Stimulated activated CD4-positive, alpha-beta T cell treated with anti-CD3 and anti-CD28 coated beads, Interleukin-12 subunit alpha, Interleukin-12 subunit beta, amount 100 ng/mL, for 48 hours (primary cell): Measurements from ENCODE around the gene COL13A1.

Source experiments
- DNase-seq, 3 donors: peaks; one replicate each; pipeline ENCODE4 v3.0.0-alpha.2; 2020; ENCODE audit warnings: low read depth in 2 of 3, low spot score in 1 of 3

COL13A1 gene

DNA sequence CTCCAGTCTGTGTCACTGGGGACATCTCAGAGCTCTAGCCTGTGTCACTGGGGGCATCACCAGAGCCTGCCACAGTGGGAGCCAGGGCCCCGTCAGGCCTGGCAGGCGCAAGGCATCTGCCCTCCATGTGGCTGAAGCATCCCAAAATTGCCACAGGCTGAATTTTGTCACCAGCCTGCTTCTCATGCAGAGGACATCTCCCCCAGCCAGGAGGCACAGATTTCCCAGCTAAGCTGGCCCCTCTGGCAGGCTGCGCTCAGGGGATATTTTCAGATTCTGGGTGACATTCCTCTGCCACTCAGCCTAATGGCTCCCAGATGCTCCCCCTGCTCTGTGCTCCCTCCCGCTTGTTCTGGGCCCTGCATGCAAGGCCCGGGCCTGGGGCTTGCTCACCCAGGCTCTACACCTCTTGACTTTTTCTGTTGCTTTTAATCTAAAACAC lies 64.6 kb downstream of the COL13A1 start:
- DNase-seq: no peak

DNA sequence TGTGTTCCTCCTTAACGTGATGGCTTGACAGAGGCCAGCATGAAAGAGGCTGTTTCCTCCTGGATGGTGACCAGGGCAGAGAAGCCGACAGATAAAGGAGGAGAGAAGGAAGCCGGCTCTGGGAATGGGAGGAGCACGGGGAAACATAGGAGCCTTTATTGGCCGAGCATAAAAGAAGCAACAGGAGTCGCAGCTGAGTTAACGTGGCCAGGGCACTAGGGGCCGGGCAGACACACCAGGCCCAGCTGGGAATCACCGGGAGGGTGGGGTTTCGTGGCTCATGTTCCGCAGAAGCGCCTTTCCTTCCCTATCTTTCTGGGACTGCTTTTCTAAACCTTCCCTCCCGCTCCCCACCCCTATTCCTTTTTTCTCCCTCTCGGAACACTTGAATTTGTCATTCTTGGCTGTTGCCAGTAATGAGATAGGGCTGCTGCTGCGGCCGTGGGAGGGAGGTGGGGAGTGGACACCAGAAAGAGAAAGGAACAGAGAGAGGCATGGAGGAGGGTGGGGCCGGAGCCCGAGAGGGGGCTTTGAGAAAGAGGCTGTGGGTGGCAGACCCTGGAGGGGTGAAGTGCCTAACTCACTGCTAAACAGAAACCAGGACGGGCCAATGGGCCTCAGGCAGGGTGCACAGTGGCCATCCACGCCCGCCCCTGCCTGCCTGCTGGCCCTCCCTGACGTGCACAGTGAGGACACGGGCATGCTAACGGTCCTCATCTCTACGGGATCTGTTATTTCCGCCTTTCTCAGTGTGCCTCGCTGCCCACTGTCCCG lies 65.2 kb downstream of the COL13A1 start:
- no peak for DNase-seq

DNA sequence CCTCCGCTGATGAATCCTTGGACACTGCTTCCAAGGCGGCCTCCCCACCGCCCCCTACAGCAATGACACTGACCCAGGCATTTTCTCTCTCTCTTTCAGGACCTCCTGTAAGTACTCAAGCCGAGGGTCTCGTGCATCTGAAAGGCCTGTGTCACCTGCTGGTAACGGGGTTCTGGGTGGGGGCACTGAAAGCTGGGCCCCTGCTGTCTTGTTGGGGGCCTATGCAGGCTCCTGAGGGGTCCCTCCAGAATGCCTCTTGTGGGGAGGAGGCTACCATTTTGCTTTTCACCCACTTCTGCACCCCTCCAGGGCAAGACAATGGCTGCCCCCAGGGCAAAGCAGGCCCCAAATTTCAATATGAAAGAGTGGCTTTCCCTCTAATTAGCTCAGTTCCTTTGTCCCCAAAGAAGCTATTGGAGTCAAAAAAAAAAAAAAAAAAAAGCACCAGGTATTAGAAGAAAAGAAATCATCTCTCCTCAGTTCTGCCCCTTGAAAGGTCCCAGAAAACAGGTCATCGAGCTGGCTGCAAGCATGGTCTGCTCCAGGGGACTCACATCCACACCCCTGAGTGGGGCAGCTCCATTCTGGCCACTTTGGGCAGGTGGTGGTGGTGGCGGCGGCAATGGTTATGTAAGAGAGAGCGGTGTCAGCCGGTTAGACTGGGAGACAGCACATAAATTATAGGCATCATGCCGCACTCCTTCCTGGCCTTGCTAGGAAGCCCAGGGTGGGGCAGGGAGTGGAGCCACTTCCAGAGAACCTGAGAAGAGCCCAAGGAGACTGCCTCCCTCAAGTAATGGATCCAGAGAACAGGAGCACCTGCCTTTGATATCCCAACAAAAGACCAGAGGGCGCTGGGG lies 66.2 kb downstream of the COL13A1 start:
- DNase-seq: no peak

DNA sequence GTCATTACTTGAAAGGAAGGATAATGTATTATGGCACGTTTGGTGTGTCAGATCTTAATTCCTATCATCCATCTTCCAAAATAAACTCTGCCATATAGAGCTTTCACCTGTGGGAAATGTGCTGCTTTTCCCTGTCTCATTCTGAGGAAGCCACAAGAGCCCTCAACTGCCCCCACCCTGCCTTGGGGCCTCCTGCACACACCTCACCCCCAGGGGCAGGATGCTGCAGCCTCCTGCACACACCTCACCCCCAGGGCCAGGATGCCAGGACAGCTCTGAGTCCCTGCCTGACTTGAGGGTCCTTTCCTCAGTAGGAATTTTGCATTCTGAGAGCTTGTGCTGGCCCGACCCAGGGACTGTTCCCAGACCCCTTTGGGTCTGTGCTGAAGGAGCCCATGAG lies 67.1 kb downstream of the COL13A1 start:
- DNase-seq: no peak

DNA sequence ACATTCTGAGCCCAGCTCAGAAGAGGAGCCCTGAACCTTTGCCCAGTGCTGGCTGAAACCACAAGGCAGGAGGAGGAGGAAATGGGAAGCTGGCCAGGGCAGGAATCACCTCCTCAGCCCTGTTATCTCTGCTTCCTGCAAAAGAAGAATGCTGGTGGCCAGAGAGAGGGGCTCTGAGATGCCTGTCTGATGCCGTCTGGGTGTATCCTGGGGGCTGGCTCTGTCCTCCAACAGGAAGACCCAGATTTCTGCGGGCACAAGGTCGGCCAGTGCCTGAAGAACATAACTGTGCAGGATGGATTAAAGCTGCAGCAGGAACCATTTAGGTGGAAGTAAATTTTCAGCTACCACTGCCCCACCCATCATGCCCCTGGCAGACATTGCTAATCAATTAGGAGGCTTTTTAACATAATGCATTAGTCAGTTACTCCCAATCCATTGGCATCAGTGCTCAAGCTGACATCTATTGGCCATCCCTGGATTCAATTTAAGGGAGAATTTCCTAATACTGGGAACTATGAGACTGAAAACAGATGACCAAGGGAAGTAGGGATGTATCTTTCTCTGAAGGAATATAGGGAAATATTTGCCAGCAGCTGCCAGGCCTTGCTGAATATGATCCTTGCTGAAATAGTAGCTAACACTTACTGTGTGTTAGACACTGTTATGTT lies 67.7 kb downstream of the COL13A1 start:
- no peak for DNase-seq

DNA sequence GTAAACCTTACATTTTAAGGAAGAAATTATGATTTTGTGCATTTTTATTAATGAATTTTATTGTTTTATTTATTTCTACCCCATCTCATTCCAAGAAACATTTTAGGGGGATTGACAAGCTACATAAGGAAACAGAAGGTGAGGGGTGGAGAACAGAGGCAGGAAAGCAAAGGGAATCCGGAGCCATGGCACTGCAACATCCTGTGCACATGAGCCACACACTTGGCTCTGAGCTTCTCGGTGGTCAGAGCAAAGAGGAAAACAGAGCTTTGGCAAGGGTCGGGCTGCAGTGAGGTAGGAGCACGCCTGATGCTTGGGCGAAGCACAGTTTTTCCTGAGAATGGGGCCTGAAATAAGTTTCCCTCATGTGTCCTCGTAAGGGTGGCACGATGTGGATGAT lies 68.9 kb downstream of the COL13A1 start:
- no peak for DNase-seq

DNA sequence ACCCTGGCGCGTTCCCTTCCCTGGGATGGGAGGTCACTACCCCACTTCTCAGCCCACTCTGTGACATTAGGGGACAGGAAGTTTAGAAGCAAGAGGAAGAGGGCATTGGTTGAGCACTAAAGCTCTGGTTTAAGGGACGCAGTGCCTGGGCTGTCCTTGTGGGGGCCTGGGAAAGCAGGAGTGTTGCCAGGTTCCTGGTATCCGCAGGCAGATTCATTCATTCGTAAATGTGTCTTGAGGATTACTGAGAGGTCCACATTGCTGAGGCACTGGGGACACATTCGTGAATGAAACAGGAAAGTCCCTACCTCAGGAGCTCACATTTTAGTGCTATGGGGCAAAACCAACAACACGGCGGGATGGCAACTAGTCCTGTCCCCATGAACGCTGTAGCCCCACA lies 69.4 kb downstream of the COL13A1 start:
- DNase-seq: no peak

DNA sequence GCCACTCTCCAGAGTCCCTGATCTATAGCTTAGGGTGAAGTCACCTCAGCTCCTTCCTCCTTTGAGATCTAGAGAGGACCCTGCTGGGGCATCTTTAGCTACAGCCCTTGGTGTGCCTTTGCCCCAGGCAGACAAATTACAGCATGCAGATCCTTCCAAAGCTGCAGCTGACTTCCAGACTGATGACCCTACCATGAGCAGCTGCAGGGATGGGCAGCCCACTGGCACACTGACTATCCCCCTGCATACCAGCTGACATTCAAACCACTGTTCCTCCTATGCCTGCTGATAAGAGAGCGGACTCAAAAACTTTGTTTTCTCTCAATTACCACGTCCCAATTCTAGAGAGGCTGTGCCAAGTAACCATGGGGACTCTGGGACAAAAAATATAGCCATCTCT lies 70.6 kb downstream of the COL13A1 start:
- no peak for DNase-seq

DNA sequence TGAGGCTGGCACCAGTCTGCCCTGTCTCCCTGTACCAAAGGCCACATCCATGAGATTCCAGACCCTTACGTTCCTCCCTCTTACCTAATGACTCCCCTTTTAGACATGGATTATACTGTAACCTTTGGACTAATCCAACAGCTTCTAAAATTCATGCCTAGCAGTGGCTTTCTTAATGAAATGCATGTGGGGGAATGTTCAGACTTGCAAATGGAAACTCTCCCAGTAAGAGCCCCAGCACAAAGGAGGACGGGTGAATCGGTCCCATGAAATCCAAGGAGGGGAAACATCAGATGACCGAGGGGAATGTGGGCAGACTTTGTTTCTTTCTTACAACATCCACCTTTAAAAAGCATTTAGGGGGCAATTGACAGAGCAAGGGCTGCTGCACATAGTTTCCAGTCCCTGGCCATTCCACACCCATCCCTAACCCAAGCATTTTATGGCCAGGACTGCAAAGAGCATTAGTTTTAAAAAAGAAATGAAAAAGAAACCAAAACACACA lies 71.5 kb downstream of the COL13A1 start:
- DNase-seq: no peak

DNA sequence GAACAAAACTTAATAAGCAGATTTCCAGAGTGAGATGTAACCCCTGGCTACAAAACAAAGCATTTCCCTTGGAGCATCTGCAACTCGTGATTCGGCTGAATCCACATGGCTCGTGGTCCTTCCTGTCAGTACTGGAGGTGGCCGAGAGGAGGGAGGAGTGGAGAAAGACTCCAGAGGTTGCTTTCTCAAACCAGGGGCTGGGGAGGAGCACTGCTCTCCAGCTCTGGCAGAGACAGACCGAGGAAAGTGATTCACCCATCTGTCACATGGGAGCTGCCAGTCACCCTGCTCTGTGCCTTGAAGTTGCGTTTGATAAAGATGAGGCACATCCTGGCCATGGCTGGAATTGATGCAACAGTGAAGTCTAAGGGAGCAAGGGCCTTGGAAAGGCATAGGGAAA lies 72.7 kb downstream of the COL13A1 start:
- DNase-seq: no peak

DNA sequence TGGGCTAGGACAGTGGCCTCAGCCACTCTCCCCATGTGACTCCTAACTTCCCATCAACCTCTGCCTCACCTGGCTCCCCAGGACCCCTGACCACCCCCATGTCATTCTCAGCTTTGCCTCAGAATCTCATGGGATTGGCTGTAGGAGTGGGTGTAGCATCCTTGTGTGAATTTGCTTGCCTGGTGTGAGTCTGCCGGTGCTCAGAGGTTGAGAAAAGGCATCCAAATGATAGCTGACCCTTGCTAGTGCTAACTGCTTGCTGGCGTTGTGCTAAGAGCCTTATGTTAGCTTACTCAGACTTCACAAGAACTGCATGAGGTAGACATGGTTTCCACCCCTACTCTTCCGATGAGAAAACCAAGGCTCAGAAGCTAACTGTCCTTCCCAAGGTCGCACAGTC lies 74.2 kb downstream of the COL13A1 start:
- DNase-seq: no peak

DNA sequence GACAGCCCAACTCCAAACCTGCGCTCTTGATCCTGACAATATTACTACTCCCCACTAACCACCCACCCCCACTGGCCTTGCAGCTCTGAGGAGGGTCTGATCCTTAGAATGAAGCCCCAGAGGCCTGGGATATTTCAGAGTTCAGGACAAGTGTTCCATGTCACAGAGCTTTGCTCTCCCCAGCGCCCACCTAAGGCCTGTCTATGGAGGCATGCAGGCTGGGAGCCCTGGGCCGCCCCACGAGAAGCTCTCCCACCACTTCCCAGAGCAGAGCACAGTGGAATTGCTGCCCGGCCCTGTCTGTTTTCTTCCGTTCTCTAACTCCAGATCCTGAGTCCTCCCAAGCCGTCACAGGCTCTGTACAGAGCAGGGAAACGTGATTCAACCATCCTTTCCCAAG lies 74.6 kb downstream of the COL13A1 start:
- no peak for DNase-seq

DNA sequence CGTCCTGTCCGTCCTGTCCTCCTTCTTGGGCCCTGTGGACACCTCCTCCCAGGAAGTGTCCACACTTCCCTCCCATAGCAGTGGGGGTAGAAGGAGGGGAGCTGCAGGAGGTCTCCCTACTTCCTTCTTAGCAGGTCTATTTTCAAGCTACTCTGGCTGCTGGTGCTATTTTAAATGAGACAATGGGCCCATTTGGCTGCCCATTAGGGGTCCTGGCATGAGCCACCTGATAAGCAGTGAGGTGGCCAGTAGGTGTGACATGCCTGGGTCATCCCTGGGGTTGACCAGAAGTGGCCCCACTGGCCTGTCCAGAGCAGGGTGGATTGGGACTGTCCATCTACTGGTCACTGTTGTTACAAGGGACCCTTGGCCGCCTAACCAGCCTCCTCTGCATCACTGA lies 75.2 kb downstream of the COL13A1 start:
- no peak for DNase-seq

DNA sequence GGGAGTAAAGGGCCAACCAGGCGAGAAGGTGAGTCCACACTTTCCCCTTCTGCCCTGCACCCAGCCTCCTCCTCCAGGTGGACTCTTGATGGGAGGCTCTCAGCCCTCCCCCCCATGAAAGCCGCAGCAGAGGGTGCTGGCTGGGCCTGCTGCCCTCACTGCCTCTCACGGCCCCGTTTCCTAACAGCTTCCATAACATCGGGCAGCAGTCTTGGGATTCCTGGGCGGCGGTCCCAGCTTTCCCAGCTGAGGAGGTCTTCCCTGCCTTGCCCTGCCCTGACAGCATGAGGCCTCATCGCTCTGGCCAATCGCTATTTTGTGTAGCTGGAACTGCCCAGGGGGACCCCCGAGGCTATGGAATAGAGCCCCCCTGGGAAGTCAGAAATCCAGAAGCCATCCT lies 76.3 kb downstream of the COL13A1 start:
- no peak for DNase-seq

DNA sequence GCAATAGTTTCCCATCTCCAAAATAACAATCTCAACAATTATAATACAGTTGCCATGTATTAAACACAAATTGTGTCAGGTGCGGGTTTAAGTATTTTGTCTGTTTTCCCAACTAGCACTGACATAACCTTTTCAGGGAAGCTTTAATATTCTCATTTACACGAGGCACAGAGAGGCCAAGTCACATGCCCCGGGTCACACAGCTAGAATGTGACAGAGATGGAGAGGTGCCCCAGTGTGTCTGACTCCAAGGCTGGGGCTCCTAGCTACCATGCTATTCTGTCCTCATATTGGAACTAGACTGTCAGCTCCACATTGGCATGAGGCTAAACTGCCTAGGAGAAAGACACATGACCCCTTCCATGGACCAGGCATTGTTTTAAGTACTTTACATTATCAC lies 77.2 kb downstream of the COL13A1 start:
- no peak for DNase-seq

DNA sequence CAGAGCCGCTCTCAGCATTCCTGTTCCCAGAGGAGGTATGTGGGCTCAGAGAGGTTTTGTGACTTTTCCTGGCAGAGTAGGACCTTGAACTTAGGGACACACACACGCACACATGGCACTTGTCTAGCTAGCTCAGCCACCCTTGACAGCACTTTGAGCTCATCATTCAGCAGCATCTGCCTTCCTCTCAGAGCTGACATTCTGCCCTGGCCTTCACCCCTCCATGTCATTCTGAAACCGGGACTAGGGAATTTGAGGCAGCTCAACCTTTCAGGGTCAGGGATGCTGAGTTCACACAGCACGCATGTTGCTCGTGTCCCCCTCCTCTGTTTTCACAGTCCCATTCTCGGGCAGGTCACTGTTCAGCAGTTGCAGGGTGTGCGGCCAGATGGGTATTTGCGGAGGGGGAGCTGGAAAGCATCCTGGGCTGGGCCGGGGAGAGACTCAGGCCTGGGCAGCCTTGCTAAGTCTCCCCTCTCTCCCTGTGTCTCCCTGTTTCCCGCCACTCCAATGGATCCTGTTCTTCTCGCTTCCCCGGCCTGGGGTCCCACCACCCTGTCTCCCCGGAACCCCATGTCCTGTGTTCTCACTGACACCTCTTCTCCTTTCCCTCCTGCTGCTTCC lies 78.0 kb downstream of the COL13A1 start:
- no peak for DNase-seq

DNA sequence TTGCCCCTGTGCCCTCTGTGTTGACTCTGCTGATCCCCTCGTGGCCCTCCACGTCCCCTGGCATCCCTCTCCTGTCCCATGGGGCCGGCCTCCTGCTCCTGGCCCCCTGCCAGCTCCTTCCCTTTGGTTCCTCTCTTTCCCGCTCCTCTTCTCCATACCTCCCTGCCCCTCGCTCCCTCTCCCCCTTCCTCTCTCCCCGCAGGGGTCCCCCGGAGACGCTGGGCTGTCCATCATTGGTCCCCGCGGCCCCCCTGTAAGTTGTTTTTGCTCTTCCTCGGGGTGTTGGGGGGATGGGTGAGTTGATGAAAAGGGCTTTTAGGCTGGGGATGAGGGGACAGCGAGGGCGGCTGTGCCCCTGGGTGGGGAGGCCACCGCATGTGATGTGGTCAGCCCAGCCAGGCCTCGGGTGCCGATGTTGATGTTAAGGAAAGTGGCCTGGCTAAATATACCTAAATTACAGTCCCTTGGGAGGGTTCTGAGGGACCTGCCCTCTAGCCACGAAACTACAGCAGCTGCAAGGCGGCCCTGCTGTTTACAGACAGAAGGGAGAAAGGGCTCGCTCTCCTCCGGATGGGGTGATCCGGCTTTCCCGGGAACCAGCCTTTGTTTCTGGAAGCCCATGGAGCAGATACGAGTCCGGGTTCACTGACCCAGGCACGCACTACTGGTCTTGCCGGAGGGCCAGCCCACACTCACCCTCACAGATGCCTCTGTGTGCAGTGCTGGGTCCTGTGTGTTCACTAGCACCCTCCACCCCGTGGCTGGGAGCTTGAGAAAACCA lies 78.8 kb downstream of the COL13A1 start:
- no peak for DNase-seq

DNA sequence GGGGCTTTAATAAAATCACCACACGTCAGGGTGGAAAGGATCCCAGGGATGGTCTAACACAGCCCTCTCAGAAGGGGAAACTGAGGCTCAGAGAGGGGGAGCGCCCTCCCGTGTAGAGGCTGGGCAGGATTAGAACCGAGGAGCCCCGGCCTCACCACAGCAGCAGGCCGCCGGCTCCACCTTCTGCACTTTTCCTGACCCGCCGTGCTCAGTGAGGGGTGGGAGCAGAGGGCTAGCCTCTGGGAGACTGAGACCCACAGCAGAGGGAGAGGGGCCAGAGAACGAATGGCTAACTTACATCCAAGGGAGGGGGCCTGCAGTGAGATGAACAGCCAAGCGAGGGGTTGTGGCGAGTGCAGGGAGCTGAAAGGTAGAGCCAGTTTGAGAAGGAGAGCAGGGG lies 79.5 kb downstream of the COL13A1 start:
- no peak for DNase-seq

DNA sequence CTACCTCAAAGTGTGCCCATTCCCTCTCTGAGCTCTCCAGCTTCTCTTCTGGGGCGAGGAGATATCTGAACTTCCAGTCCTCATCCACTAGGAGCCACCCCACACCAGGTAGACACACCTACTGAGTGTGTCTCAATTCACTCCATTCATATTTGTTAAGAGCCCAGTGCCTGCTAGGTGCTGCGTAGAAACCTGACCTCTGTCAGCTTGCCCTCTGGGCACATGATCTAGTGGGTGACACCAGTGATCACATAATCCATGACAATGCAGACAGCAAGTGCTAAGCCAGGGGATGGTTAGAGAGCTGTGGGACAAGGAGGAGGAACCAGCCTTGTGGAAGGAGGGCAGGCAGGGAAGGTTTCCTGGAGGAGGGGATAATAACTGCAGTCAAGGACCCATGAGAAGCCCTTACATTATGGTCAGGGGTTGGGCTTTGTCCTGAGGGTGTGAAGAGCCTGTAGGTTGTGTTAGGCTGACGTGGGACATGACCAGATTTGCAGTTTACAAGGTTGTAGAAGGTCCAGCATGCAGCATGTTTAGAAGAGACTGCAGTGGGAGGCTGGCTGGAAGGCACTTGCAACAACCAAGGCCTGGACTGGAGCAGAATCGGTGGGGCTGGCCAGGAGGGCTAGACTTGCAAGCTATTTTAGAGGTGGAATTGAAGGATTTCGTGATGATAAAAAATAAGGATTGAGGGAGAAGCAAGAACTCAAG lies 81.8 kb downstream of the COL13A1 start:
- DNase-seq: no peak

DNA sequence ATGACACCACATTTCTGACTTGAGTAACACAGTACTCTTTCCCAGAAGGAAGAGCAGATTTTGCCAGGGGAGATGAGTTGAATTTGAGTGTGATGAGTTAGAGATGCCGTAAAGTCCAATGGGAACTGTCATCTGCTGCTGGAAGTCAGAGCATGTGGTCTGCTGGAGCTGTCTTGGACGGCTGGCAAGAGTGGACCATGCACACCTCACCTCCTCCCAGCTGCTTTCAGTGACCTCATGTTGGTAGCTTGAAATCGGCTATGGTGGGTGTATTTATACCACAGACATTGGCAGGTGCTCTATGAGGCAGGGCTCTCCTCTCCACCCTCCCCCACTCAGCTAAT lies 82.3 kb downstream of the COL13A1 start:
- DNase-seq: no peak
